GM23248 (cell line): ENCODE results near the gene SCG5. TPM values are rescaled to one million over a fixed set of nuclear protein-coding genes. Genes with fewer than 3 reads are reported as not detected.

Source experiments
- DNase-seq: peaks from one replicate; pipeline ENCODE4 v3.0.0-alpha.2; 2015
- H2AFZ ChIP-seq: fragments of 200-600 bp; sonication (generic); 2 replicates; pipeline ENCODE4 v1.6.1; 2016; ENCODE audit warnings: antibody characterized with exemption
- H3F3A ChIP-seq: fragments of 200-600 bp; sonication (generic); 2 replicates; pipeline ENCODE4 v1.6.1; 2016; ENCODE audit warnings: mild to moderate bottlenecking, antibody characterized with exemption, mixed run types; ENCODE audit not compliant: insufficient read depth
- H3K27ac ChIP-seq: fragments of 200-600 bp; sonication (generic); 2 replicates; pipeline ENCODE4 v1.5.1; 2016; ENCODE audit warnings: mild to moderate bottlenecking
- H3K27me3 ChIP-seq: fragments of 200-600 bp; sonication (generic); replicated peaks from 2 replicates; pipeline ENCODE4 v1.6.1; 2016; ENCODE audit warnings: mild to moderate bottlenecking; ENCODE audit not compliant: insufficient read depth
- H3K36me3 ChIP-seq: fragments of 200-600 bp; sonication (generic); 2 replicates; pipeline ENCODE4 v1.6.1; 2016; ENCODE audit warnings: low read depth, mild to moderate bottlenecking
- H3K4me1 ChIP-seq: fragments of 200-600 bp; sonication (generic); 2 replicates; pipeline ENCODE4 v1.6.1; 2016; ENCODE audit warnings: mild to moderate bottlenecking; ENCODE audit not compliant: insufficient read depth
- H3K4me2 ChIP-seq: fragments of 200-600 bp; sonication (generic); one replicate; pipeline ENCODE4 v1.6.1; 2016; ENCODE audit warnings: mild to moderate bottlenecking; ENCODE audit not compliant: unreplicated experiment
- H3K4me3 ChIP-seq: fragments of 200-600 bp; sonication (generic); 2 replicates; pipeline ENCODE4 v1.5.1; 2016; ENCODE audit warnings: mild to moderate bottlenecking
- H3K79me2 ChIP-seq: fragments of 200-600 bp; sonication (generic); 2 replicates; pipeline ENCODE4 v1.6.1; 2016; ENCODE audit warnings: mild to moderate bottlenecking; ENCODE audit not compliant: insufficient read depth
- H3K9ac ChIP-seq: fragments of 200-600 bp; sonication (generic); 2 replicates; pipeline ENCODE4 v1.6.1; 2016; ENCODE audit warnings: mild to moderate bottlenecking
- H3K9me2 ChIP-seq: fragments of 200-600 bp; sonication (generic); 2 replicates; pipeline ENCODE4 v1.6.1; 2016; ENCODE audit warnings: mixed run types, mild to moderate bottlenecking, moderate library complexity; ENCODE audit not compliant: insufficient read depth
- H3K9me3 ChIP-seq: fragments of 200-600 bp; sonication (generic); one replicate; pipeline ENCODE4 v1.6.1; 2017; ENCODE audit warnings: low read depth
- H4K20me1 ChIP-seq: fragments of 200-600 bp; sonication (generic); 2 replicates; pipeline ENCODE4 v1.6.0; 2016; ENCODE audit not compliant: insufficient read depth
- EZH2 ChIP-seq: fragments of 200-600 bp; sonication (generic); IDR thresholded peaks from 2 replicates; pipeline ENCODE4 v1.6.1; 2018; ENCODE audit warnings: antibody characterized with exemption, mild to moderate bottlenecking; ENCODE audit not compliant: insufficient read depth, poor library complexity, severe bottlenecking
- EZH2phosphoT487 ChIP-seq: fragments of 200-600 bp; sonication (generic); IDR thresholded peaks from 2 replicates; pipeline ENCODE4 v1.6.1; 2018; ENCODE audit warnings: antibody characterized with exemption, moderate library complexity, mild to moderate bottlenecking, low read depth; ENCODE audit not compliant: insufficient read depth
- WGBS, 2 experiments: methylation state at CpG; one replicate each; pipeline ENCODE4 v1.1.6; 2015 to 2017; ENCODE audit warnings: low lambda C conversion rate in 2 of 2, low coverage in 1 of 2; ENCODE audit errors: missing lambda C conversion rate in 2 of 2; 5-methylcytosine and 5-hydroxymethylcytosine counted together
- in situ Hi-C: fragments of 300-500 bp; cut with MboI; formaldehyde crosslinking; loops from 2 replicates; pipeline ENCODE4 v1.15.0; 2020
- polyA plus RNA-seq: library from polyadenylated mRNA; unstranded; fragments of >200 nt; fragmentation: Nextera tagmentation; extraction: Ambion mirVana; gene quantifications from 2 replicates; pipeline ENCODE4 v1.2.1, GENCODE V29; 2016
- total RNA-seq: library from RNA; depleted of rRNA; stranded (reverse); fragments of >200 nt; shearing (Covaris generic); gene quantifications from 2 replicates; pipeline ENCODE4 v1.2.3, GENCODE V29; 2014

The SCG5 gene
- total and polyA plus RNA-seq, 2 experiments from 2014 or later = 16.2 to 19.5 TPM

DNA sequence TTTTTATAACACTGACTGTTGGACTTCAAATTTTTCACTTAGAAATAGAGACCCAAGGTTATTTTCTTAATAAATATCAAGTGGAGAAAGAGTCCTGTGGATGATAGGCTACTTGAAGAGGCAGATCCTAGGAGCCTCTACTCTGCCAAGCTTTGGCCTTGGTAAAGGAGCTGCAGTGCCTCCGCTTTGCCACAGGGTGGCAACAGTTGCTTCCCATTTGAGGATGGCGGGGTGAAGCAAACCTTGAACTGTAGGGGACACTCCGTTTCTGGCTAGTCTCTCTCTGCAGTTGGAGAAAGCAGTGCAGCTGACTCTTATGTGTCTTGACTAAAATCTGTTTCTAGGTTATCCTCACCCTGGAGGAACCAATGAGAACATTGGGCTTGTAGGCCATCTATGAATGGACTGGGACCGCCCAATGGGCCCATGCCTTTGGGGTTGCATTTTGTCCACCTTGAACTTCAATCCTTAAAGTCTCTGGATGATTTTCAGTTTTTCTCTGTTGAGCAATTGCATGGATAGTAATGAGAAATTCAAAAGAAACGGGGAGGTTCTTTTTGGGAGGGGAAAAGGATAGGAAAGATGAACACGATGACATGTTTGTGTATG lies 9.8 kb downstream of the SCG5 start:
- no peak overlapping the region for H3K27ac ChIP-seq
- H3K79me2 ChIP-seq = no peaks in the 10 kb centered on the region
- H3K4me2 ChIP-seq = no peak overlapping the region
- H3K9me2 ChIP-seq = no peaks in the 10 kb centered on the region
- H3K4me1 ChIP-seq = no peaks in the 10 kb centered on the region
- H4K20me1 ChIP-seq = no peaks in the 10 kb centered on the region
- peak; percentile 86 for DNase-seq
- H3K27me3 ChIP-seq = no peaks in the 10 kb centered on the region
- H3K9me3 ChIP-seq = no peaks in the 10 kb centered on the region
- no peaks in the 10 kb centered on the region for H3K36me3 ChIP-seq
- 36 to 40% methylated on average over 6 of the region's 6 CpGs for WGBS, 2 experiments
- 0 out of 2 replicates have a peak, but pooled peaks cover 3% of the 10 kb centered on the region for H3F3A ChIP-seq
- peak overlapping the region; percentile 48; the same call in 1 of the 2 replicates for H2AFZ ChIP-seq
- in situ Hi-C loops = loop anchor here (25.0 kb wide), 1 partner anchor 186 kb away; no protein-coding TSS in a partner anchor
- H3K4me3 ChIP-seq = no peak overlapping the region
- no peak for TF ChIP-seq EZH2
- TF ChIP-seq EZH2phosphoT487 = no peak
- no peak overlapping the region for H3K9ac ChIP-seq

DNA sequence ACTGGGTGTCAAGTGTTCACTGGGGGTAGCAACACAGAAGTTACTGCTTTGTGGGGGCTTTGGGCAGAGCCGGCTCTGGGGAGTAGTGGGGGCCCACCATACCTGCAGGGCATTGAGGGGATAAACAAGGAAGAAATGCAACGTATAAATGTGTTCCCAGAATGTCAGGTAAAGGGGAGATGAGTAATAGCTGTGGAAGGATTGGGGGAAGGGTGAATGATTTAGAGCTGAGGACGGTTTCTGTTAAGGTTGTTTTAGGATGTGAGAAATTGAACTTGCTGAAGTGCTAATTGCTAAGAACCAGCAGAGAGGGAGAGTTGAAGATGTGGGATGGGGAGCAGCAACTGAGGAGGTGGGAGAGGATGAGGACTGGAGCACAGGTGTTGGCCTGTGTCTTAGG lies 10.7 kb downstream of the SCG5 start:
- H3K9me2 ChIP-seq = no peaks in the 10 kb centered on the region
- no peaks in the 10 kb centered on the region for H3K79me2 ChIP-seq
- H3K9ac ChIP-seq = no peak overlapping the region
- in situ Hi-C loops = loop anchor here (25.0 kb wide), 1 partner anchor 185 kb away; no protein-coding TSS in a partner anchor
- no peak overlapping the region for H3K4me2 ChIP-seq
- no peak overlapping the region for H3K4me3 ChIP-seq
- no peaks in the 10 kb centered on the region for H3K27me3 ChIP-seq
- no peak for DNase-seq
- no peaks in the 10 kb centered on the region for H3K9me3 ChIP-seq
- H3F3A ChIP-seq = 0 out of 2 replicates have a peak, but pooled peaks cover 3% of the 10 kb centered on the region
- 90 to 93% methylated on average over 3 of the region's 3 CpGs for WGBS, 2 experiments
- H3K36me3 ChIP-seq = no peaks in the 10 kb centered on the region
- H3K27ac ChIP-seq = no peak overlapping the region
- H2AFZ ChIP-seq = no peak overlapping the region
- H3K4me1 ChIP-seq = no peaks in the 10 kb centered on the region
- H4K20me1 ChIP-seq = no peaks in the 10 kb centered on the region
- no peak for TF ChIP-seq EZH2
- TF ChIP-seq EZH2phosphoT487 = no peak

DNA sequence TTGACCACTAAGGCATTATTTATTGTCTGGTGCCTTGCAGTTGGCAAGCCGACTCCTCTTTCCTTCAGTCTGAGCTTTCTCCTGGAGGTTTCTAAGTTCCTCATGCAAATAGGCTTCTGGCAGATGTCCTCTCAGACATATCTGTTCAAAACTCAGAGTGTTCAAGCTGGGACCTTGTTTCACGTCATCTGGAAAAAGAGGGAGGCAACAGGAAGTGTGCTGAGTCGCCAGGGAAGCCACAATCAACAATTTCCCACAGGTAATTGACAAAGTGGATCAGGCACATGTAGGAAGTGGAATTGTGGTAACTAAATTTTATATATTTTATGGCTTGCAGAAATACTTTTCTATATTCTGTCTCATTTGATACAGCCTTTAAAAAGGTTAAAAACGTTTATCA lies 14.6 kb downstream of the SCG5 start:
- TF ChIP-seq EZH2phosphoT487 (no peak), EZH2 (no peak)
- 75 to 77% methylated on average over 4 of the region's 4 CpGs for WGBS, 2 experiments
- Histone ChIP-seq H3K4me2 (no peak overlapping the region), H2AFZ (no peak overlapping the region), H4K20me1 (no peaks in the 10 kb centered on the region), H3K9ac (no peak overlapping the region), H3K9me3 (no peaks in the 10 kb centered on the region), H3K4me3 (no peak overlapping the region), H3F3A (peaks cover 13% of the 10 kb centered on the region), H3K36me3 (no peaks in the 10 kb centered on the region), H3K27me3 (no peaks in the 10 kb centered on the region), H3K79me2 (no peaks in the 10 kb centered on the region), H3K4me1 (peaks cover 11% of the 10 kb centered on the region), H3K9me2 (no peaks in the 10 kb centered on the region), H3K27ac (no peak overlapping the region)
- in situ Hi-C loops = loop anchor here (25.0 kb wide), 1 partner anchor 181 kb away; no protein-coding TSS in a partner anchor
- no peak for DNase-seq

DNA sequence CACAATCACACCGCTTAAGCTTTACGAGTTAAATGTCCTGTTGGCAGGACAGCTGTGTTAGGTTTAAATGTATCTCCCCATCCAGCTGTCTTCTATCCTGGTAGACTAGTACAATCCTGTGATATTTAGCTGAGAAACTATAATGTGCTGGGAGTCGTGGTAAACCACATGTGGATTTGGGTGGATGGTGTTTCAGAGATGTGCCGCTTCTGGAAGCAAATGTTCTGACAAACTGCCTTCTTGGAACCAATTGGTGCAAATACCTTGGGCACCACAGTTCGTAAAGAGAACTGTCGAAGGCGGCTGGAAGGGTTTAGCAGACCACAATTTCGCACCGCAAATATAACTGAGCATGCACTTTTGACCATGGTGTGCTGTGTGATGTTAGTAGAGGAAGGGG lies 15.0 kb downstream of the SCG5 start:
- Histone ChIP-seq H3K9me2 (no peaks in the 10 kb centered on the region), H3F3A (peaks cover 13% of the 10 kb centered on the region), H3K36me3 (no peaks in the 10 kb centered on the region), H3K9me3 (no peaks in the 10 kb centered on the region), H3K9ac (no peak overlapping the region), H4K20me1 (no peaks in the 10 kb centered on the region), H3K27ac (no peak overlapping the region), H2AFZ (no peak overlapping the region), H3K4me1 (peaks cover 11% of the 10 kb centered on the region), H3K27me3 (no peaks in the 10 kb centered on the region), H3K4me2 (no peak overlapping the region), H3K4me3 (no peak overlapping the region), H3K79me2 (no peaks in the 10 kb centered on the region)
- TF ChIP-seq EZH2 (no peak), EZH2phosphoT487 (no peak)
- DNase-seq = no peak
- in situ Hi-C loops = loop anchor here (25.0 kb wide), 1 partner anchor 181 kb away; no protein-coding TSS in a partner anchor
- 96 to 98% methylated on average over 9 of the region's 9 CpGs for WGBS, 2 experiments
